ENCODE results near the gene SLC24A2. TPM values are rescaled to one million over a fixed set of nuclear protein-coding genes. Genes with fewer than 3 reads are reported as not detected.

The SLC24A2 gene
- polyA plus RNA-seq, 1 of the 3 experiments (the other 2 are of a cell fraction) = not detected

GRCh38 chr9:19828576-19829109 is 39.8 kb upstream of the SLC24A2 start:
- Histone ChIP-seq H3K9ac (no peak overlapping the region), H3K79me2 (ENCODE audit: insufficient read depth) (no peaks in the 10 kb centered on the region), H3K4me2 (no peak overlapping the region), H3K36me3 (replicated peaks in 1 of 2; ENCODE audit: control insufficient read depth in 1 of 2, insufficient read depth in 2 of 2, low read length in 1 of 2) (no peaks in the 10 kb centered on the region), H2AFZ (ENCODE audit: low read depth) (no peak overlapping the region), H3K27me3 (ENCODE audit: insufficient read depth) (no peaks in the 10 kb centered on the region), H3K27ac (ENCODE audit: low read depth in 2 of 2, low read length in 1 of 2) (no peak overlapping the region), H3K4me3 (ENCODE audit: low read depth in 2 of 2, low read length in 1 of 2) (no peak overlapping the region), H3F3A (replicated peaks; ENCODE audit: insufficient read depth) (no peaks in the 10 kb centered on the region), H4K20me1 (ENCODE audit: insufficient read depth) (no peaks in the 10 kb centered on the region), H3K4me1 (ENCODE audit: control insufficient read depth in 1 of 2, insufficient read depth in 2 of 2, low read depth in 1 of 2, low read length in 1 of 2) (peaks cover 0 to 3% of the 10 kb centered on the region in 2 experiments; a peak in 1 of 4 replicates), H3K9me2 (no peaks in the 10 kb centered on the region), H3K9me3 (no peaks in the 10 kb centered on the region)
- ChIA-PET CTCF (no interaction called here), POLR2A (no interaction called here)
- WGBS (ENCODE audit: low lambda C conversion rate) = 2% methylated on average over 4 of the region's 4 CpGs
- no peak for DNase-seq
- TF ChIP-seq, protein P1, sequence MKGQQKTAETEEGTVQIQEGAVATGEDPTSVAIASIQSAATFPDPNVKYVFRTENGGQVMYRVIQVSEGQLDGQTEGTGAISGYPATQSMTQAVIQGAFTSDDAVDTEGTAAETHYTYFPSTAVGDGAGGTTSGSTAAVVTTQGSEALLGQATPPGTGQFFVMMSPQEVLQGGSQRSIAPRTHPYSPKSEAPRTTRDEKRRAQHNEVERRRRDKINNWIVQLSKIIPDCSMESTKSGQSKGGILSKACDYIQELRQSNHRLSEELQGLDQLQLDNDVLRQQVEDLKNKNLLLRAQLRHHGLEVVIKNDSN (IDR thresholded peaks at IDR 0.05; ENCODE audit: borderline replicate concordance, low read depth) = no peak
- TF ChIP-seq TCF12 (IDR thresholded peaks at IDR 0.05) (no peak), FOSL2 (IDR thresholded peaks at IDR 0.05; ENCODE audit: borderline replicate concordance, low read depth) (no peak), MEF2A (IDR thresholded peaks at IDR 0.05; ENCODE audit: borderline replicate concordance, low read depth) (no peak), TAF1 (IDR thresholded peaks at IDR 0.05; ENCODE audit: borderline replicate concordance, low read depth, low read length) (no peak), POLR2AphosphoS5 (IDR thresholded peaks at IDR 0.05; ENCODE audit: low read depth, low read length) (no peak), ELF1 (IDR thresholded peaks at IDR 0.05) (no peak), SMC3 (IDR thresholded peaks at IDR 0.05; ENCODE audit: low read depth, low read length) (no peak), PBX3 (IDR thresholded peaks at IDR 0.05) (no peak), YY1 (IDR thresholded peaks at IDR 0.05; ENCODE audit: low read depth) (no peak), TEAD4 (IDR thresholded peaks at IDR 0.05; ENCODE audit: borderline replicate concordance, insufficient read depth) (no peak), ZBTB33 (IDR thresholded peaks at IDR 0.05; ENCODE audit: borderline replicate concordance, low read depth) (no peak), GABPA (IDR thresholded peaks at IDR 0.05; ENCODE audit: low read depth) (no peak), NRF1 (IDR thresholded peaks at IDR 0.05; ENCODE audit: low read depth, low read length) (no peak), RCOR1 (IDR thresholded peaks at IDR 0.05; ENCODE audit: low read length) (no peak), RFX5 (IDR thresholded peaks at IDR 0.05; ENCODE audit: low read length) (no peak), MXI1 (IDR thresholded peaks at IDR 0.05; ENCODE audit: low read depth, low read length) (no peak)
